ENCODE data around the gene DOCK4. TPM values are rescaled to one million over a fixed set of nuclear protein-coding genes. Genes with fewer than 3 reads are reported as not detected.

Gene DOCK4
- total RNA-seq, 1 experiment from 2014 or later, result 4.9 TPM

- no peak overlapping the region for H3K4me3 Mint-ChIP-seq
- no peak overlapping the region for H2BK20ac ChIP-seq (ENCODE audit: low read depth, low read length, poor library complexity, severe bottlenecking)
- no peak overlapping the region for H4K8ac ChIP-seq (replicated peaks; ENCODE audit: insufficient read length, low read depth, low read length)
- no peak overlapping the region for H2BK5ac ChIP-seq (ENCODE audit: insufficient read length, low read length)
- no peak overlapping the region for H2AK5ac ChIP-seq (ENCODE audit: insufficient read length, low read length)
- no peak overlapping the region for H3K9ac ChIP-seq (ENCODE audit: extremely low read depth, insufficient read length, low read length)
- H4K91ac ChIP-seq (ENCODE audit: insufficient read length, low read depth, low read length), result no peak overlapping the region
- no peak overlapping the region for H4K5ac ChIP-seq (ENCODE audit: insufficient read length, low read depth, low read length)
- H3K36me3 Mint-ChIP-seq (ENCODE audit: insufficient read depth in 1 of 3, low read depth in 3 of 3), result peaks cover 7 to 28% (median 21%) of the 10 kb centered on the region in 3 experiments
- no peaks in the 10 kb centered on the region for H3K79me2 ChIP-seq (ENCODE audit: insufficient read depth, low read length)
- WGBS (ENCODE audit: extremely low coverage, insufficient read length, low lambda C conversion rate), result no CpG with 5 or more reads among the region's 4 CpGs
- TF ChIP-seq, protein P1, sequence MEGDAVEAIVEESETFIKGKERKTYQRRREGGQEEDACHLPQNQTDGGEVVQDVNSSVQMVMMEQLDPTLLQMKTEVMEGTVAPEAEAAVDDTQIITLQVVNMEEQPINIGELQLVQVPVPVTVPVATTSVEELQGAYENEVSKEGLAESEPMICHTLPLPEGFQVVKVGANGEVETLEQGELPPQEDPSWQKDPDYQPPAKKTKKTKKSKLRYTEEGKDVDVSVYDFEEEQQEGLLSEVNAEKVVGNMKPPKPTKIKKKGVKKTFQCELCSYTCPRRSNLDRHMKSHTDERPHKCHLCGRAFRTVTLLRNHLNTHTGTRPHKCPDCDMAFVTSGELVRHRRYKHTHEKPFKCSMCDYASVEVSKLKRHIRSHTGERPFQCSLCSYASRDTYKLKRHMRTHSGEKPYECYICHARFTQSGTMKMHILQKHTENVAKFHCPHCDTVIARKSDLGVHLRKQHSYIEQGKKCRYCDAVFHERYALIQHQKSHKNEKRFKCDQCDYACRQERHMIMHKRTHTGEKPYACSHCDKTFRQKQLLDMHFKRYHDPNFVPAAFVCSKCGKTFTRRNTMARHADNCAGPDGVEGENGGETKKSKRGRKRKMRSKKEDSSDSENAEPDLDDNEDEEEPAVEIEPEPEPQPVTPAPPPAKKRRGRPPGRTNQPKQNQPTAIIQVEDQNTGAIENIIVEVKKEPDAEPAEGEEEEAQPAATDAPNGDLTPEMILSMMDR (conservative IDR thresholded peaks at IDR 0.05), result no peak
- H3K18ac ChIP-seq (ENCODE audit: insufficient read length, low read depth, low read length), result no peak overlapping the region
- no peaks in the 10 kb centered on the region for H3K23me2 ChIP-seq (ENCODE audit: insufficient read length, low read depth, low read length, poor library complexity, severe bottlenecking)
- no peaks in the 10 kb centered on the region for H3K4me1 ChIP-seq (ENCODE audit: insufficient read depth, low read length)
- no peak overlapping the region for H3K14ac ChIP-seq (ENCODE audit: insufficient read depth, low read length)
- no peak overlapping the region for H3K27ac ChIP-seq (ENCODE audit: insufficient read length, low read depth, low read length)
- H3K27me3 Mint-ChIP-seq (ENCODE audit: low read depth), result no peaks in the 10 kb centered on the region
- no peak for DNase-seq
- no peak overlapping the region for H3K4ac ChIP-seq (ENCODE audit: low read depth, low read length)
- no peak overlapping the region for H2BK120ac ChIP-seq (ENCODE audit: low read depth, low read length, poor library complexity, severe bottlenecking)
- no peak overlapping the region for H2BK15ac ChIP-seq (ENCODE audit: low read depth, low read length)
- no peaks in the 10 kb centered on the region for H3K27me3 ChIP-seq (ENCODE audit: insufficient read depth, low read length)
- H3K27ac Mint-ChIP-seq, result 0 out of 7 replicates have a peak overlapping the region, but pooled peaks of 1 of the 3 experiments have one; percentile 60
- no peak overlapping the region for H2AFZ ChIP-seq (ENCODE audit: low read length)
- no peak overlapping the region for H3K4me2 ChIP-seq (ENCODE audit: insufficient read depth, insufficient read length, low read length)
- H3K9me3 Mint-ChIP-seq, result peaks cover 5 to 15% of the 10 kb centered on the region in 2 experiments; a peak in 4 of 5 replicates
- H3K79me1 ChIP-seq (ENCODE audit: insufficient read depth, low read depth, low read length, poor library complexity, severe bottlenecking), result no peaks in the 10 kb centered on the region
- no peak overlapping the region for H3K56ac ChIP-seq (ENCODE audit: insufficient read length, low read depth, low read length)
- H2BK12ac ChIP-seq (ENCODE audit: insufficient read length, low read depth, low read length), result no peak overlapping the region
- H4K20me1 ChIP-seq (ENCODE audit: control insufficient read depth, insufficient read depth, insufficient read length), result no peaks in the 10 kb centered on the region
- H3K23ac ChIP-seq (ENCODE audit: insufficient read length, low read depth, low read length), result no peak overlapping the region
- H3K4me1 Mint-ChIP-seq, result peaks cover 0 to 5% of the 10 kb centered on the region in 2 experiments; a peak in 2 of 4 replicates
- no peaks in the 10 kb centered on the region for H3K9me3 ChIP-seq (ENCODE audit: control insufficient read depth, low read depth, low read length)
- no peak overlapping the region for H3T11ph ChIP-seq (ENCODE audit: low read length)
Observed at GRCh38 chr7:111806232-111806631, 400.0 kb downstream of the DOCK4 start.
